Dedifferentiated amniotic fluid mesenchymal stem cell (primary cell): ENCODE data around the gene RYR1.
"Not testable (repeated sequence)": the region's sequence is repeated elsewhere in the genome, so short reads cannot be mapped to it uniquely, and the experiment has no call there.

Experiments
- DNase-seq: peaks from one replicate; pipeline ENCODE4 v3.0.0-alpha.2; 2016; ENCODE audit errors: extremely low spot score

The RYR1 gene

GRCh38 chr19:38514812-38515633 lies 81.5 kb downstream of the RYR1 start:
- peak; percentile 20 for DNase-seq

GRCh38 chr19:38515896-38516295 lies 82.4 kb downstream of the RYR1 start:
- DNase-seq, result no peak

- no peak for DNase-seq
Measured at GRCh38 chr19:38516802-38517201, 83.3 kb downstream of the RYR1 start.

GRCh38 chr19:38517321-38517720 lies 83.8 kb downstream of the RYR1 start:
- no peak for DNase-seq

GRCh38 chr19:38517980-38518379 lies 84.5 kb downstream of the RYR1 start:
- not testable (repeated sequence) for DNase-seq

- DNase-seq, result no peak
Measured at GRCh38 chr19:38519168-38519567, 85.7 kb downstream of the RYR1 start.

GRCh38 chr19:38519988-38520387 lies 86.5 kb downstream of the RYR1 start:
- DNase-seq, result no peak

- DNase-seq, result no peak
Measured at GRCh38 chr19:38522915-38523314, 89.4 kb downstream of the RYR1 start.

- no peak for DNase-seq
Measured at GRCh38 chr19:38523319-38523718, 89.8 kb downstream of the RYR1 start.

- no peak for DNase-seq
Measured at GRCh38 chr19:38524369-38524768, 90.9 kb downstream of the RYR1 start.

GRCh38 chr19:38524994-38525634 lies 91.6 kb downstream of the RYR1 start:
- DNase-seq, result no peak

GRCh38 chr19:38526430-38526829 lies 92.9 kb downstream of the RYR1 start:
- no peak for DNase-seq

- no peak for DNase-seq
Measured at GRCh38 chr19:38527466-38528136, 94.1 kb downstream of the RYR1 start.

GRCh38 chr19:38528213-38528755 lies 94.8 kb downstream of the RYR1 start:
- no peak for DNase-seq

- DNase-seq, result no peak
Measured at GRCh38 chr19:38528931-38529330, 95.4 kb downstream of the RYR1 start.

- no peak for DNase-seq
Measured at GRCh38 chr19:38531515-38531914, 98.0 kb downstream of the RYR1 start.

- no peak for DNase-seq
Measured at GRCh38 chr19:38532939-38533338, 99.4 kb downstream of the RYR1 start.

- no peak for DNase-seq
Measured at GRCh38 chr19:38534574-38534973, 101.1 kb downstream of the RYR1 start.

GRCh38 chr19:38535212-38535611 lies 101.7 kb downstream of the RYR1 start:
- DNase-seq, result no peak

GRCh38 chr19:38537071-38537936 lies 103.8 kb downstream of the RYR1 start:
- no peak for DNase-seq

GRCh38 chr19:38538386-38538785 lies 104.9 kb downstream of the RYR1 start:
- no peak for DNase-seq
